ENCODE results near the gene ZNF467.

Gene ZNF467

GRCh38 chr7:149760538-149760937, 12.8 kb downstream of the ZNF467 start:
- TF ChIP-seq FOXP2 (optimal IDR thresholded peaks at IDR 0.05; ENCODE audit: borderline replicate concordance, extremely low read depth, extremely low read length, insufficient read depth) (no peak), SIN3A (IDR thresholded peaks at IDR 0.05; ENCODE audit: borderline replicate concordance, insufficient read depth, low read length) (no peak), POLR2AphosphoS5 (IDR thresholded peaks at IDR 0.05; ENCODE audit: low read depth, low read length) (no peak), TAF1 (IDR thresholded peaks at IDR 0.05; ENCODE audit: borderline replicate concordance, insufficient read depth, low read length) (no peak), REST (IDR thresholded peaks at IDR 0.05; ENCODE audit: insufficient read depth in 1 of 2, low read depth in 2 of 2, low read length in 2 of 2) (no peak)

GRCh38 chr7:149759093-149759860, 14.1 kb downstream of the ZNF467 start:
- TF ChIP-seq REST (IDR thresholded peaks at IDR 0.05; ENCODE audit: insufficient read depth in 1 of 2, low read depth in 2 of 2, low read length in 2 of 2) (no peak), FOXP2 (optimal IDR thresholded peaks at IDR 0.05; ENCODE audit: borderline replicate concordance, extremely low read depth, extremely low read length, insufficient read depth) (no peak), POLR2AphosphoS5 (IDR thresholded peaks at IDR 0.05; ENCODE audit: low read depth, low read length) (no peak), SIN3A (IDR thresholded peaks at IDR 0.05; ENCODE audit: borderline replicate concordance, insufficient read depth, low read length) (no peak), TAF1 (IDR thresholded peaks at IDR 0.05; ENCODE audit: borderline replicate concordance, insufficient read depth, low read length) (no peak)

GRCh38 chr7:149753375-149754233, 19.8 kb downstream of the ZNF467 start:
- TF ChIP-seq REST (IDR thresholded peaks at IDR 0.05; ENCODE audit: insufficient read depth in 1 of 2, low read depth in 2 of 2, low read length in 2 of 2) (no peak), FOXP2 (optimal IDR thresholded peaks at IDR 0.05; ENCODE audit: borderline replicate concordance, extremely low read depth, extremely low read length, insufficient read depth) (no peak), POLR2AphosphoS5 (IDR thresholded peaks at IDR 0.05; ENCODE audit: low read depth, low read length) (no peak), TAF1 (IDR thresholded peaks at IDR 0.05; ENCODE audit: borderline replicate concordance, insufficient read depth, low read length) (no peak), SIN3A (IDR thresholded peaks at IDR 0.05; ENCODE audit: borderline replicate concordance, insufficient read depth, low read length) (no peak)

- TF ChIP-seq REST (IDR thresholded peaks at IDR 0.05; ENCODE audit: insufficient read depth in 1 of 2, low read depth in 2 of 2, low read length in 2 of 2) (no peak), SIN3A (IDR thresholded peaks at IDR 0.05; ENCODE audit: borderline replicate concordance, insufficient read depth, low read length) (no peak), FOXP2 (optimal IDR thresholded peaks at IDR 0.05; ENCODE audit: borderline replicate concordance, extremely low read depth, extremely low read length, insufficient read depth) (no peak), TAF1 (IDR thresholded peaks at IDR 0.05; ENCODE audit: borderline replicate concordance, insufficient read depth, low read length) (no peak), POLR2AphosphoS5 (IDR thresholded peaks at IDR 0.05; ENCODE audit: low read depth, low read length) (no peak)
Observed at GRCh38 chr7:149752646-149753045, 20.7 kb downstream of the ZNF467 start.
